ENCODE data around the gene WNT3A. TPM values are rescaled to one million over a fixed set of nuclear protein-coding genes. Genes with fewer than 3 reads are reported as not detected.
A peak's percentile ranks its signal among the peaks of the same experiment; 100 is the strongest.

The WNT3A gene
- total and polyA plus RNA-seq, 2 of the 4 experiments (the other 2 are of a cell fraction), result not detected

DNA sequence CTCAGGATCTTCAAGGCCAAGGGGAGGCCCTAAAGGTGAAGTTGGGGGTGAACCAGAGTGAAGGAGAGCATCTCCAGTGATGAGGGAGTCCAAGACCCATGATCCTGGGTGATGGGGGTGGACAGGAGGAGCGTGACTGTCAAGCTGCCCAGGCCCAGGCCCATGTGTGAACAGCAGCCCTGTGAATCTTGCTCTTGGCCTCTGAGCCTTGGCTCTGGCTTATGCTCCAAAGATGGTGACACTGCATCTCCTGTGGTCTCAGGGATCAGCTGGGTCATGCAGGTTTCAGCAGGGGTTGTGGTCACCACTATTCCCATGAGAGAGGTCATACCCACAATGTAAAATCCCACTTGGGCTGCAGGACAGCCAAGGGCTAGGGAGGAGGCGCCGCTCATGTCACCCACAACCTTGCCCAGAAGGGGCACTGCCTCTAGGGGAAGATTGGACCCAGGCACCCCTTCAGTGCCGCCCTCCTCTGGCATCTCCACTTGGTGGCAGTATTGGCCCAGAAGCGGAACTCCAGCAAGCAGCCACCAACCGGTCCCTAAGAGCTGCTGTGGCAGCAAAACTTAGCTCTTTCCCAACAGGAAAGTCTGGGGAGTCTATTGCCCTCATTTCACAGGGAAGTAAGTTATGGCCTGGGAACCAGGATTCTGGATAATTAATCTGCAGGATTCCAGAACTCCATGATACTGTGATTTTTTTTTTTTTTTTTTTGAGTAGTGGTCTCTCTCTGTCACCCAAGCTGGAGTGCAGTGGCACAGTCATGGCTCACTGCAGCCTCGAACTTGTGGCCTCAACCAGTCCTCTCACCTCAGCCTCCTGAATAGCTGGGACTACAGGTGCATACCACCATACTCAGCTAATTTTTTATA lies 7.5 kb upstream of the WNT3A start:
- Histone ChIP-seq H2AK5ac (ENCODE audit: low read depth, low read length) (no peak overlapping the region), H3K4me2 (ENCODE audit: low read depth, low read length) (no peak overlapping the region), H2AK9ac (replicated peaks; ENCODE audit: low read depth, low read length, poor library complexity) (peak overlapping the region; percentile 28), H3K4me3 (ENCODE audit: insufficient read depth, low read depth, low read length) (no peak overlapping the region), H3K4me1 (ENCODE audit: control insufficient read depth, insufficient read depth, low read length) (no peaks in the 10 kb centered on the region), H4K91ac (ENCODE audit: insufficient read depth, low read depth, low read length) (no peak overlapping the region), H3K9ac (ENCODE audit: low read depth, low read length) (no peak overlapping the region), H3K27ac (ENCODE audit: insufficient read depth, low read length) (no peak overlapping the region), H2BK20ac (ENCODE audit: low read depth, low read length) (no peak overlapping the region), H3K27me3 (ENCODE audit: control insufficient read depth, insufficient read depth, low read length) (peaks cover 28% of the 10 kb centered on the region), H3K79me1 (ENCODE audit: low read depth in 1 of 2, low read length in 2 of 2) (no peaks in the 10 kb centered on the region), H4K8ac (ENCODE audit: low read depth in 2 of 2, low read length in 2 of 2) (no peak overlapping the region), H3K9me1 (ENCODE audit: insufficient read depth, low read length) (no peaks in the 10 kb centered on the region), H3K23ac (ENCODE audit: low read depth, low read length) (no peak overlapping the region), H3K36me3 (ENCODE audit: control insufficient read depth, insufficient read depth, low read length) (no peaks in the 10 kb centered on the region), H4K5ac (ENCODE audit: low read depth, low read length) (no peak overlapping the region), H2BK5ac (ENCODE audit: low read depth, low read length, poor library complexity, severe bottlenecking) (no peak overlapping the region), H3K4ac (ENCODE audit: low read depth, low read length) (no peak overlapping the region), H2AFZ (replicated peaks; ENCODE audit: low read length, poor library complexity) (no peak overlapping the region), H2BK15ac (ENCODE audit: low read depth, low read length) (no peak overlapping the region), H4K20me1 (ENCODE audit: insufficient read depth, low read length) (no peaks in the 10 kb centered on the region), H3K56ac (ENCODE audit: extremely low read depth, insufficient read depth, low read length) (no peak overlapping the region), H3K14ac (replicated peaks; ENCODE audit: low read depth, low read length) (no peak overlapping the region), H3K9me3 (ENCODE audit: control insufficient read depth, insufficient read depth, low read length) (no peaks in the 10 kb centered on the region; the same call in 1 of the 2 replicates), H2BK120ac (ENCODE audit: low read depth, low read length) (no peak overlapping the region), H3K18ac (ENCODE audit: low read depth, low read length) (no peak overlapping the region)
- ChIA-PET POLR2A (ENCODE audit: unreplicated experiment) (no interaction called here), CTCF (interaction anchor here (0.6 to 0.7 kb wide), 6 partner anchors 8 to 150 kb away, joined by 3 read pairs; partner anchors contain the start of gene GJC2)
- TF ChIP-seq CTCF (conservative IDR thresholded peaks at IDR 0.05; ENCODE audit: low read depth, low read length), result peak; percentile 85
- peak; percentile 68 for TF ChIP-seq SMC3 (IDR thresholded peaks at IDR 0.05; ENCODE audit: low read depth, low read length)
- no peak for TF ChIP-seq NFE2L2 (IDR thresholded peaks at IDR 0.05; ENCODE audit: low read depth, low read length)
- TF ChIP-seq MAFK (IDR thresholded peaks at IDR 0.05; ENCODE audit: low read depth, low read length), result peak; percentile 27; the same call in 1 of the 2 replicates
- TF ChIP-seq RCOR1 (IDR thresholded peaks at IDR 0.05; ENCODE audit: insufficient replicate concordance, low read length), result no peak
- TF ChIP-seq RAD21 (IDR thresholded peaks at IDR 0.05; ENCODE audit: low read length), result peak; percentile 84
- in situ Hi-C loops (cut with MboI; ENCODE audit: low sequenced_read_pairs) (no loop called here), dilution Hi-C loops (cut with HindIII; ENCODE audit: low sequenced_read_pairs, unreplicated experiment) (no loop called here), intact Hi-C loops (cut with micrococcal nuclease) (loop anchor here (1.0 to 5.0 kb wide), 3 partner anchors 83 to 516 kb away; partner anchors contain the start of gene ARF1)
- 17% methylated on average over 1 of the region's 7 CpGs; no CpG with 5 or more reads in 1 of the 2 experiments for WGBS, 2 experiments (ENCODE audit: extremely low coverage in 2 of 2, insufficient read length in 1 of 2)
- peak; percentile 98 for ATAC-seq (ENCODE audit: low read depth)
- DNase-seq, result peak; percentile 57
- no TSS peak for BruUV-seq (replicated peaks)
